Vagina (tissue), 2 donors: ENCODE results near the gene STARD7. TPM values are rescaled to one million over a fixed set of nuclear protein-coding genes. Genes with fewer than 3 reads are reported as not detected.

ENCODE experiments used
- DNase-seq, 2 donors: peaks; one replicate each; pipeline ENCODE4 v3.0.0-alpha.2; 2017; ENCODE audit errors: extremely low spot score in 2 of 2
- H3K27ac ChIP-seq: fragments of 200-600 bp; sonication (generic); one replicate; pipeline ENCODE4 v1.5.1; 2019
- H3K27me3 ChIP-seq: fragments of 200-600 bp; sonication (generic); one replicate; pipeline ENCODE4 v1.5.1; 2019
- H3K36me3 ChIP-seq, 2 donors: fragments of 200-600 bp; sonication (generic); one replicate each; pipeline ENCODE4 v1.5.1; 2017 to 2019
- H3K4me1 ChIP-seq: fragments of 200-600 bp; sonication (generic); one replicate; pipeline ENCODE4 v1.5.1; 2019
- H3K4me3 ChIP-seq, 2 donors: fragments of 200-600 bp; sonication (generic); 1 replicate in 1 of 2; 2 replicates in 1 of 2; pipeline ENCODE4 v1.5.1; 2016 to 2019
- H3K9me3 ChIP-seq: fragments of 200-600 bp; sonication (generic); one replicate; pipeline ENCODE4 v1.5.1; 2019
- CTCF ChIP-seq, 3 experiments: fragments of 450-650 bp in 2 of 3; fragments of 200-600 bp in 1 of 3; sonication (generic) in 1 of 3; IDR thresholded peaks; one replicate each; pipeline ENCODE4 v1.5.1; 2017 to 2019; ENCODE audit warnings: antibody characterized with exemption in 3 of 3, mild to moderate bottlenecking in 2 of 3, moderate library complexity in 2 of 3
- POLR2A ChIP-seq, 2 donors: fragments of 450-650 bp; IDR thresholded peaks; one replicate each; pipeline ENCODE4 v1.6.1; 2017; ENCODE audit warnings: antibody characterized with exemption in 2 of 2, mild to moderate bottlenecking in 2 of 2, moderate library complexity in 2 of 2
- POLR2AphosphoS5 ChIP-seq, 2 donors: sonication (generic); formaldehyde crosslinking; IDR thresholded peaks; one replicate each; pipeline ENCODE4 v1.9.0; 2017; ENCODE audit warnings: antibody characterized with exemption in 2 of 2, mild to moderate bottlenecking in 2 of 2, low read depth in 1 of 2; ENCODE audit not compliant: insufficient read depth in 1 of 2
- intact Hi-C: fragments of 100-400 bp; cut with DNase I; formaldehyde crosslinking; loops from one replicate; pipeline ENCODE4 v1.15.1; 2023
- total RNA-seq: library from RNA; depleted of rRNA; stranded (reverse); fragments of >200 nt; gene quantifications from one replicate; pipeline ENCODE4 v1.2.3, GENCODE V29; 2016

Gene STARD7
- total RNA-seq, 1 donor from 2014 or later = 69.5 TPM

- H3K27ac ChIP-seq = no peak overlapping the region
- no peak for DNase-seq
- TF ChIP-seq CTCF (IDR thresholded peaks at IDR 0.05) = no peak
- TF ChIP-seq POLR2A (IDR thresholded peaks at IDR 0.05) = no peak
- TF ChIP-seq POLR2AphosphoS5 (IDR thresholded peaks at IDR 0.05; ENCODE audit: insufficient read depth in 1 of 2, low read depth in 1 of 2) = no peak
These were observed 49.4 kb downstream of the STARD7 start for GRCh38 chr2:96159084-96159830.

GRCh38 chr2:96158554-96158940, 50.1 kb downstream of the STARD7 start:
- Histone ChIP-seq H3K36me3 (no peaks in the 10 kb centered on the region), H3K4me1 (no peaks in the 10 kb centered on the region), H3K27me3 (no peaks in the 10 kb centered on the region), H3K9me3 (no peaks in the 10 kb centered on the region), H3K27ac (no peak overlapping the region), H3K4me3 (no peak overlapping the region)
- DNase-seq = no peak
- intact Hi-C loops = no loop called here
- TF ChIP-seq CTCF (IDR thresholded peaks at IDR 0.05) = no peak
- TF ChIP-seq POLR2A (IDR thresholded peaks at IDR 0.05) = no peak
- TF ChIP-seq POLR2AphosphoS5 (IDR thresholded peaks at IDR 0.05; ENCODE audit: insufficient read depth in 1 of 2, low read depth in 1 of 2) = no peak

More at GRCh38 chr2:96159084-96159830, 49.4 kb downstream of the STARD7 start:
- Histone ChIP-seq H3K4me3 (no peak overlapping the region), H3K9me3 (no peaks in the 10 kb centered on the region), H3K36me3 (no peaks in the 10 kb centered on the region), H3K27me3 (no peaks in the 10 kb centered on the region), H3K4me1 (no peaks in the 10 kb centered on the region)
- intact Hi-C loops = no loop called here

GRCh38 chr2:96157649-96158553, 50.7 kb downstream of the STARD7 start:
- intact Hi-C loops = no loop called here
- Histone ChIP-seq H3K4me3 (no peak overlapping the region), H3K9me3 (no peaks in the 10 kb centered on the region), H3K27ac (no peak overlapping the region), H3K4me1 (no peaks in the 10 kb centered on the region), H3K27me3 (no peaks in the 10 kb centered on the region), H3K36me3 (no peaks in the 10 kb centered on the region)
- no peak for TF ChIP-seq POLR2A (IDR thresholded peaks at IDR 0.05)
- no peak for DNase-seq

- Histone ChIP-seq H3K9me3 (no peaks in the 10 kb centered on the region), H3K4me3 (no peak overlapping the region), H3K27ac (no peak overlapping the region), H3K4me1 (no peaks in the 10 kb centered on the region), H3K27me3 (no peaks in the 10 kb centered on the region), H3K36me3 (no peaks in the 10 kb centered on the region)
- TF ChIP-seq POLR2A (IDR thresholded peaks at IDR 0.05) (no peak), POLR2AphosphoS5 (IDR thresholded peaks at IDR 0.05; ENCODE audit: insufficient read depth in 1 of 2, low read depth in 1 of 2) (no peak), CTCF (IDR thresholded peaks at IDR 0.05) (no peak)
- no peak for DNase-seq
- intact Hi-C loops = no loop called here
These were observed 51.5 kb downstream of the STARD7 start for GRCh38 chr2:96156926-96157648.

- TF ChIP-seq POLR2A (IDR thresholded peaks at IDR 0.05) (no peak), POLR2AphosphoS5 (IDR thresholded peaks at IDR 0.05; ENCODE audit: insufficient read depth in 1 of 2, low read depth in 1 of 2) (no peak), CTCF (IDR thresholded peaks at IDR 0.05) (no peak)
- no peak for DNase-seq
- H3K27me3 ChIP-seq = no peaks in the 10 kb centered on the region
- intact Hi-C loops = no loop called here
- no peak overlapping the region for H3K4me3 ChIP-seq
- no peaks in the 10 kb centered on the region for H3K4me1 ChIP-seq
- no peak overlapping the region for H3K27ac ChIP-seq
- no peaks in the 10 kb centered on the region for H3K9me3 ChIP-seq
- no peaks in the 10 kb centered on the region for H3K36me3 ChIP-seq
These were observed 52.4 kb downstream of the STARD7 start for GRCh38 chr2:96156011-96156820.
